ENCODE measurements around the gene PTPRK. TPM values are rescaled to one million over a fixed set of nuclear protein-coding genes. Genes with fewer than 3 reads are reported as not detected.

PTPRK gene
- total RNA-seq, 1 donor from 2014 or later = 42.8 TPM

GRCh38 chr6:128155826-128156225 is 364.6 kb downstream of the PTPRK start:
- DNase-seq (ENCODE audit: low read depth) = no peak

GRCh38 chr6:128152551-128152950 is 367.8 kb downstream of the PTPRK start:
- peak; percentile 18 for DNase-seq (ENCODE audit: low read depth)

- peak; percentile 88 for DNase-seq (ENCODE audit: low read depth)
Measured at GRCh38 chr6:128150376-128150775, 370.0 kb downstream of the PTPRK start.

- no peak for DNase-seq (ENCODE audit: low read depth)
Measured at GRCh38 chr6:128149796-128150195, 370.6 kb downstream of the PTPRK start.

- no peak for DNase-seq (ENCODE audit: low read depth)
Measured at GRCh38 chr6:128144320-128144719, 376.1 kb downstream of the PTPRK start.

GRCh38 chr6:128141932-128142331 is 378.5 kb downstream of the PTPRK start:
- DNase-seq (ENCODE audit: low read depth) = no peak

- DNase-seq (ENCODE audit: low read depth) = peak; percentile 33
Measured at GRCh38 chr6:128139519-128139918, 380.9 kb downstream of the PTPRK start.

GRCh38 chr6:128138694-128139093 is 381.7 kb downstream of the PTPRK start:
- no peak for DNase-seq (ENCODE audit: low read depth)

- no peak for DNase-seq (ENCODE audit: low read depth)
Measured at GRCh38 chr6:128135325-128135724, 385.1 kb downstream of the PTPRK start.

- no peak for DNase-seq (ENCODE audit: low read depth)
Measured at GRCh38 chr6:128131566-128131965, 388.8 kb downstream of the PTPRK start.

- no peak for DNase-seq (ENCODE audit: low read depth)
Measured at GRCh38 chr6:128131036-128131435, 389.4 kb downstream of the PTPRK start.

- DNase-seq (ENCODE audit: low read depth) = no peak
Measured at GRCh38 chr6:128129679-128130078, 390.7 kb downstream of the PTPRK start.

- no peak for DNase-seq (ENCODE audit: low read depth)
Measured at GRCh38 chr6:128127650-128128049, 392.7 kb downstream of the PTPRK start.

- no peak for DNase-seq (ENCODE audit: low read depth)
Measured at GRCh38 chr6:128124713-128125112, 395.7 kb downstream of the PTPRK start.

GRCh38 chr6:128121610-128122009 is 398.8 kb downstream of the PTPRK start:
- DNase-seq (ENCODE audit: low read depth) = no peak

GRCh38 chr6:128121190-128121589 is 399.2 kb downstream of the PTPRK start:
- no peak for DNase-seq (ENCODE audit: low read depth)

GRCh38 chr6:128118401-128118800 is 402.0 kb downstream of the PTPRK start:
- peak; percentile 18 for DNase-seq (ENCODE audit: low read depth)

GRCh38 chr6:128117916-128118315 is 402.5 kb downstream of the PTPRK start:
- DNase-seq (ENCODE audit: low read depth) = no peak

- no peak for DNase-seq (ENCODE audit: low read depth)
Measured at GRCh38 chr6:128114164-128114563, 406.2 kb downstream of the PTPRK start.

- DNase-seq (ENCODE audit: low read depth) = peak; percentile 29
Measured at GRCh38 chr6:128112494-128112893, 407.9 kb downstream of the PTPRK start.

GRCh38 chr6:128111096-128111495 is 409.3 kb downstream of the PTPRK start:
- DNase-seq (ENCODE audit: low read depth) = peak; percentile 24

- DNase-seq (ENCODE audit: low read depth) = no peak
Measured at GRCh38 chr6:128107682-128108081, 412.7 kb downstream of the PTPRK start.

- no peak for DNase-seq (ENCODE audit: low read depth)
Measured at GRCh38 chr6:128099571-128100197, 420.7 kb downstream of the PTPRK start.

Measured in myocyte (in vitro differentiated cells).